SK-N-SH treated with all-trans-retinoic acid at 6 μM for 48 hours (cell line): ENCODE data around the gene DNAAF6.

Experiments
- ESRRG ChIP-seq: fragments of 250-450 bp; sonication (Bioruptor Pico); IDR thresholded peaks from 2 replicates; pipeline ENCODE4 v1.6.1; 2021; ENCODE audit warnings: mild to moderate bottlenecking
- TF ChIP-seq, protein P1 (sequence below): fragments of 250-450 bp; sonication (Bioruptor Pico); IDR thresholded peaks from 2 replicates; pipeline ENCODE4 v1.5.1; 2021; ENCODE audit warnings: mild to moderate bottlenecking, moderate library complexity
- TF ChIP-seq, protein P2 (sequence below): fragments of 250-450 bp; sonication (Bioruptor Pico); IDR thresholded peaks from 2 replicates; pipeline ENCODE4 v1.8.0; 2020; ENCODE audit warnings: mild to moderate bottlenecking, moderate library complexity, borderline replicate concordance

DNA sequence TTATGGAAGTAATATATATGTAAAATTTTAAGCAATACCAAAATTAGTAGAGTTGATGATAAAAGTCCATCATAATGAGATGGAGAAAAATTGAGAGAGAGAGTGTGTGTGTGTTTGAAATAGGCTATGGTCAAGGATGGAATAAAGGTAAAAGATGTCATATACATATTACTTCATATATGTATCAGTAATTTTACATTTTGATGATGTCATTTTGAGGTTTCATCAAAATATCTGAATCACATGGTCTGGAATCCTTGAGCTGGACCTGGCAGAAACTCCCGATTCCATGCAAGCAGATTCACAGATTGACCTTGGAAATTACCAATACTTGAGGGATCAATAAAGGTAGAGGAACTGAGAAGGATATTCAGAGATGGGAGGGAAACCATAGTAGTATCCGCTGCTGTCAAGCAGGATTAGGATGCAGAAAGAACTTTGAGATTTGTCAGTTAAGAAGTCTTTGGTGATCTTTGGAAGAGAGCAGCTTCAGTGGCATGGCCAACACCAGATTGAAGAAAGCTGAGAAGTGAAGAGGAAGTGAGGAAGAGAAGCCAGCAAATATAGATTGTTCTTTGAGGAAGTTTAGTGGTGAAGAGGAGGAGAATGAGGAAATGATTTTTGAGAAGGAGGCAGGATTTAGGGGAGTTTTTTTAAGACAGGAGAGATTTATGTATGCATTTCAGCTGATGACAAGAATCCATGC is 21.5 kb downstream of the DNAAF6 start:
- no peak for TF ChIP-seq ESRRG (CRISPR knock-in tag)
- TF ChIP-seq, protein P1, sequence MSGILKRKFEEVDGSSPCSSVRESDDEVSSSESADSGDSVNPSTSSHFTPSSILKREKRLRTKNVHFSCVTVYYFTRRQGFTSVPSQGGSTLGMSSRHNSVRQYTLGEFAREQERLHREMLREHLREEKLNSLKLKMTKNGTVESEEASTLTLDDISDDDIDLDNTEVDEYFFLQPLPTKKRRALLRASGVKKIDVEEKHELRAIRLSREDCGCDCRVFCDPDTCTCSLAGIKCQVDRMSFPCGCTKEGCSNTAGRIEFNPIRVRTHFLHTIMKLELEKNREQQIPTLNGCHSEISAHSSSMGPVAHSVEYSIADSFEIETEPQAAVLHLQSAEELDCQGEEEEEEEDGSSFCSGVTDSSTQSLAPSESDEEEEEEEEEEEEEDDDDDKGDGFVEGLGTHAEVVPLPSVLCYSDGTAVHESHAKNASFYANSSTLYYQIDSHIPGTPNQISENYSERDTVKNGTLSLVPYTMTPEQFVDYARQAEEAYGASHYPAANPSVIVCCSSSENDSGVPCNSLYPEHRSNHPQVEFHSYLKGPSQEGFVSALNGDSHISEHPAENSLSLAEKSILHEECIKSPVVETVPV (CRISPR knock-in tag): no peak
- TF ChIP-seq, protein P2, sequence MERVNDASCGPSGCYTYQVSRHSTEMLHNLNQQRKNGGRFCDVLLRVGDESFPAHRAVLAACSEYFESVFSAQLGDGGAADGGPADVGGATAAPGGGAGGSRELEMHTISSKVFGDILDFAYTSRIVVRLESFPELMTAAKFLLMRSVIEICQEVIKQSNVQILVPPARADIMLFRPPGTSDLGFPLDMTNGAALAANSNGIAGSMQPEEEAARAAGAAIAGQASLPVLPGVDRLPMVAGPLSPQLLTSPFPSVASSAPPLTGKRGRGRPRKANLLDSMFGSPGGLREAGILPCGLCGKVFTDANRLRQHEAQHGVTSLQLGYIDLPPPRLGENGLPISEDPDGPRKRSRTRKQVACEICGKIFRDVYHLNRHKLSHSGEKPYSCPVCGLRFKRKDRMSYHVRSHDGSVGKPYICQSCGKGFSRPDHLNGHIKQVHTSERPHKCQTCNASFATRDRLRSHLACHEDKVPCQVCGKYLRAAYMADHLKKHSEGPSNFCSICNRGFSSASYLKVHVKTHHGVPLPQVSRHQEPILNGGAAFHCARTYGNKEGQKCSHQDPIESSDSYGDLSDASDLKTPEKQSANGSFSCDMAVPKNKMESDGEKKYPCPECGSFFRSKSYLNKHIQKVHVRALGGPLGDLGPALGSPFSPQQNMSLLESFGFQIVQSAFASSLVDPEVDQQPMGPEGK: no peak
